Transverse colon (tissue), 4 donors: ENCODE measurements around the gene DISC1. TPM values are rescaled to one million over a fixed set of nuclear protein-coding genes. Genes with fewer than 3 reads are reported as not detected.

Experiments used
- DNase-seq: peaks from one replicate; pipeline ENCODE4 v3.0.0-alpha.2; 2019
- H3K27ac ChIP-seq, 4 donors: fragments of 200-600 bp; sonication (generic); 2 replicates each; pipeline ENCODE4 v1.5.1; 2016 to 2018; ENCODE audit warnings: inconsistent platforms in 4 of 4
- H3K27me3 ChIP-seq: fragments of 200-600 bp; sonication (generic); 2 replicates; pipeline ENCODE4 v1.5.1; 2017; ENCODE audit warnings: inconsistent platforms
- H3K36me3 ChIP-seq, 4 donors: fragments of 200-600 bp; sonication (generic); 2 replicates each; pipeline ENCODE4 v1.5.1; 2017 to 2019; ENCODE audit warnings: inconsistent platforms in 4 of 4
- H3K4me1 ChIP-seq, 4 donors: fragments of 200-600 bp; sonication (generic); 2 replicates each; pipeline ENCODE4 v1.5.1; 2017 to 2020; ENCODE audit warnings: inconsistent platforms in 4 of 4
- H3K4me3 ChIP-seq, 4 donors: fragments of 200-600 bp; sonication (generic); 1 replicate in 1 of 4; 2 replicates in 3 of 4; pipeline versions ENCODE4 v1.5.1 to v1.6.1; 2017 to 2019; ENCODE audit warnings: inconsistent platforms in 4 of 4
- H3K9me3 ChIP-seq, 2 donors: fragments of 200-600 bp; sonication (generic); 2 replicates each; pipeline ENCODE4 v1.5.1; 2017 to 2019; ENCODE audit warnings: inconsistent platforms in 2 of 2
- EP300 ChIP-seq: sonication (generic); formaldehyde crosslinking; IDR thresholded peaks from one replicate; pipeline ENCODE4 v1.6.1; 2017; ENCODE audit warnings: antibody characterized with exemption, low read depth
- POLR2A ChIP-seq: fragments of 450-650 bp; IDR thresholded peaks from one replicate; pipeline ENCODE4 v1.6.1; 2016; ENCODE audit warnings: antibody characterized with exemption, mild to moderate bottlenecking, moderate library complexity
- POLR2AphosphoS5 ChIP-seq, 3 donors: sonication (generic); formaldehyde crosslinking; IDR thresholded peaks; one replicate each; pipeline ENCODE4 v1.6.1; 2016; ENCODE audit warnings: antibody characterized with exemption in 3 of 3
- WGBS, 2 donors: methylation state at CpG; one replicate each; pipeline ENCODE4 v1.1.5; 2018; ENCODE audit warnings: low coverage in 1 of 2; 5-methylcytosine and 5-hydroxymethylcytosine counted together
- in situ Hi-C, 4 donors: fragments of 200-750 bp; cut with MboI; loops; one replicate each; pipeline versions ENCODE4 v1.15.0 to v1.15.1; 2017; ENCODE audit warnings: low sequenced_read_pairs in 3 of 4, low pct_ligation_motif_present in 1 of 4, low pct_unique_long_range_greater_than_20kb in 1 of 4
- intact Hi-C: fragments of 100-400 bp; cut with DNase I; formaldehyde crosslinking; loops from one replicate; pipeline ENCODE4 v1.15.1; 2023; ENCODE audit warnings: low total_unique reads
- total RNA-seq, 4 donors: library from RNA; depleted of rRNA; stranded (reverse); fragments of >200 nt; gene quantifications; one replicate each; pipeline ENCODE4 v1.1.0, GENCODE V29; 2016
- TF ChIP-seq, protein P1 (sequence below), 5 experiments: fragments of 200-600 bp in 3 of 5; fragments of 450-650 bp in 2 of 5; sonication (generic) in 3 of 5; IDR thresholded peaks; 1 replicate in 2 of 5; 2 replicates in 3 of 5; pipeline ENCODE4 v1.5.1; 2016 to 2017; ENCODE audit warnings: antibody characterized with exemption in 5 of 5, inconsistent platforms in 3 of 5, mild to moderate bottlenecking in 2 of 5, moderate library complexity in 1 of 5

Gene DISC1
- total RNA-seq, 4 donors from 2014 or later: 7.8 to 20.3 (median 11.5) TPM

DNA sequence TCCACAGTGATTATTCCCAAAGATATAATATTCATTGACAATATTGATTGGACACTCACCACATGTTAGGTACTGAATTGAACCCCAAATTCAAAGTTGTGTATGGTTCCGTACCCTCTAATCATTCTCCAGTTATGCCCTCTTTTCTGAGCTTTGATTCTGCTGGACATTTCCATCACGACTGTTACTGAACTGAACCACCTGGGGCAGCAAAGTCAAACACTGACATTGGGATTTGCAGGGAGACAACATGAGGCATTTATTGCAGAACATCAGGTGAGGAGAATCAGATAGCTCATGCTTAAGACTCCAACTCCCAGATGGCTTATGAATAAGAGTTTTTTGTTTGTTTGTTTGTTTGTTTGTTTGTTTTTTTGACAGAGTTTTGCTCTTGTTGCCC lies 420.9 kb downstream of the DISC1 start:
- TF ChIP-seq, protein P1, sequence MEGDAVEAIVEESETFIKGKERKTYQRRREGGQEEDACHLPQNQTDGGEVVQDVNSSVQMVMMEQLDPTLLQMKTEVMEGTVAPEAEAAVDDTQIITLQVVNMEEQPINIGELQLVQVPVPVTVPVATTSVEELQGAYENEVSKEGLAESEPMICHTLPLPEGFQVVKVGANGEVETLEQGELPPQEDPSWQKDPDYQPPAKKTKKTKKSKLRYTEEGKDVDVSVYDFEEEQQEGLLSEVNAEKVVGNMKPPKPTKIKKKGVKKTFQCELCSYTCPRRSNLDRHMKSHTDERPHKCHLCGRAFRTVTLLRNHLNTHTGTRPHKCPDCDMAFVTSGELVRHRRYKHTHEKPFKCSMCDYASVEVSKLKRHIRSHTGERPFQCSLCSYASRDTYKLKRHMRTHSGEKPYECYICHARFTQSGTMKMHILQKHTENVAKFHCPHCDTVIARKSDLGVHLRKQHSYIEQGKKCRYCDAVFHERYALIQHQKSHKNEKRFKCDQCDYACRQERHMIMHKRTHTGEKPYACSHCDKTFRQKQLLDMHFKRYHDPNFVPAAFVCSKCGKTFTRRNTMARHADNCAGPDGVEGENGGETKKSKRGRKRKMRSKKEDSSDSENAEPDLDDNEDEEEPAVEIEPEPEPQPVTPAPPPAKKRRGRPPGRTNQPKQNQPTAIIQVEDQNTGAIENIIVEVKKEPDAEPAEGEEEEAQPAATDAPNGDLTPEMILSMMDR (IDR thresholded peaks at IDR 0.05): peak in 1 of 5 experiments; percentile 16
- no peak for TF ChIP-seq EP300
- 85 to 89% methylated on average over 2 of the region's 2 CpGs for WGBS, 2 donors
- no peak for DNase-seq
- Histone ChIP-seq H3K4me1 (no peaks in the 10 kb centered on the region), H3K27me3 (no peaks in the 10 kb centered on the region), H3K27ac (no peak overlapping the region), H3K36me3 (no peaks in the 10 kb centered on the region), H3K4me3 (no peak overlapping the region), H3K9me3 (no peaks in the 10 kb centered on the region)
- in situ Hi-C loops: no loop called here
- intact Hi-C loops: no loop called here

DNA sequence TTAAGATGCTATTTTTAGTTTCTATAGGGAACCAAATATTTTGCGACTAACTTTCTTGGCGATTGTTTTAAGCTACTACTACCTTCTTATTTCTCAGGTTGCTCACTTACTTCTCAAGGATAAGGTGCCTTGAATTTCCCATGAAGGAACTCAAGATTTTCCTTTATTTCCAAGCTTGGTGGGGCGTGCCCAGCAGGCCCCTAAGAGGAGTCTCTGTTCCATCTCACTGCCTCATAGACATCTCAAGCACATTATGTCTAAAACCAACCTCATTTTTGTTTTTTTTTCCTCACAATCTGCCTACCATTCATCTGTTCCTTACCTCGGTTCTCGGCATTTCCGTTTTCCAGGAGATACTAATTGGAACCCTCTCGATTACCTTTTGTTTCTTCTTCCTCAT lies 421.9 kb downstream of the DISC1 start:
- H3K9me3 ChIP-seq: no peaks in the 10 kb centered on the region
- no peaks in the 10 kb centered on the region for H3K4me1 ChIP-seq
- TF ChIP-seq POLR2A (no peak), POLR2AphosphoS5 (IDR thresholded peaks at IDR 0.05) (no peak), EP300 (no peak)
- TF ChIP-seq, protein P1 (IDR thresholded peaks at IDR 0.05): no peak
- in situ Hi-C loops (no loop called here), intact Hi-C loops (no loop called here)
- H3K4me3 ChIP-seq: no peak overlapping the region
- no peaks in the 10 kb centered on the region for H3K36me3 ChIP-seq
- 92 to 93% methylated on average over 6 to 7 of the region's 7 CpGs for WGBS, 2 donors
- H3K27ac ChIP-seq: no peak overlapping the region
- no peaks in the 10 kb centered on the region for H3K27me3 ChIP-seq
- no peak for DNase-seq

GRCh38 chr1:232049335-232049734 lies 422.7 kb downstream of the DISC1 start:
- Histone ChIP-seq H3K36me3 (no peaks in the 10 kb centered on the region), H3K9me3 (no peaks in the 10 kb centered on the region), H3K4me1 (no peaks in the 10 kb centered on the region), H3K27me3 (no peaks in the 10 kb centered on the region), H3K27ac (no peak overlapping the region), H3K4me3 (no peak overlapping the region)
- intact Hi-C loops: no loop called here
- no peak for DNase-seq
- in situ Hi-C loops: no loop called here
- no peak for TF ChIP-seq EP300
- TF ChIP-seq, protein P1 (IDR thresholded peaks at IDR 0.05): no peak
- TF ChIP-seq POLR2A: no peak
- no peak for TF ChIP-seq POLR2AphosphoS5 (IDR thresholded peaks at IDR 0.05)
- WGBS, 2 donors: 90 to 96% methylated on average over 4 of the region's 4 CpGs

- no peak for DNase-seq
- Histone ChIP-seq H3K4me3 (no peak overlapping the region), H3K9me3 (no peaks in the 10 kb centered on the region), H3K27ac (no peak overlapping the region), H3K27me3 (no peaks in the 10 kb centered on the region), H3K4me1 (no peaks in the 10 kb centered on the region), H3K36me3 (no peaks in the 10 kb centered on the region)
- intact Hi-C loops: no loop called here
- in situ Hi-C loops: no loop called here
- TF ChIP-seq POLR2AphosphoS5 (IDR thresholded peaks at IDR 0.05): no peak
- no peak for TF ChIP-seq POLR2A
- TF ChIP-seq EP300: no peak
- TF ChIP-seq, protein P1 (IDR thresholded peaks at IDR 0.05): no peak
- 65 to 76% methylated on average over 9 to 10 of the region's 10 CpGs for WGBS, 2 donors
Measured at GRCh38 chr1:232057217-232057895, 430.8 kb downstream of the DISC1 start.
